ENCODE data around the gene LTA4H. TPM values are rescaled to one million over a fixed set of nuclear protein-coding genes. Genes with fewer than 3 reads are reported as not detected.
A peak's percentile ranks its signal among the peaks of the same experiment; 100 is the strongest.

The LTA4H gene
- polyA plus RNA-seq, 1 donor (not counting 4 experiments of a cell fraction or from before 2014, with no cell fraction given) = 183 TPM

DNA sequence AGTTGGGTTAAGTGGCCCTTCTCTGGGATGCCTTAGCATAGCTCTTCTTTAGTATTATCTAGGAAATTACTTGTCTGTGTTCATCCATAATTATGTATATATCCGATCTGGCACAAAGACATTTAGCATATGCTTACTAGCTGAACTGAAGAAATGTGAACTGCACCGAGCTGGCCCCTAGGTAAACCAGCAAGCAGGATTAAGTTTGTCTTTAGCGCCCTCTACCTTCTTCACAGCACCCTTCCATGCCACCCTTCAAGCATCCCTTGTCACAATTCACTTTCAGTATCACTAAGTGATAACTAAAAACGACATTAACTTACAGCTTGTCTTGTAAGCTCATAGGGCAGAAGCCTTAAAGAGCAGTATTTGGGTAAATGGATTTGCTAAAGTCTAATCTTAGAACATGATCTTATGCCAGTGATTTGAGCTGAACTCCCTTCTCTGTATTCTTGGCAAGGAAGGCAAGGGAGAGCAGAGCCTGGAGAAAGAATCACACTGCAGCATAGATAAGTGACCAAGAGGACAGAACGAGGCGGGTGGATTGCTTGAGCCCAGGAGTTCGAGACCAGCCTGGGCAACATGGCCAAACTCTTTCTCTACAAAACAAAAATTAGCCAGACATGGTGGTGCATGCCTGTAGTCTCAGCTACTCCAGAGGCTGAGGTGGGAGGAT lies 36.6 kb downstream of the LTA4H start:
- Histone ChIP-seq H3K27ac (ENCODE audit: control insufficient read depth, insufficient read depth, low read length) (no peak overlapping the region), H3K9me3 (ENCODE audit: control insufficient read depth, low read depth, low read length) (no peaks in the 10 kb centered on the region), H3K4me2 (ENCODE audit: control insufficient read depth, extremely low read depth, insufficient read depth, low read depth, low read length) (no peak overlapping the region), H2AFZ (ENCODE audit: control insufficient read depth, low read length) (no peak overlapping the region), H3K4me1 (ENCODE audit: control insufficient read depth, extremely low read depth, insufficient read depth, low read length) (no peaks in the 10 kb centered on the region), H3K4me3 (ENCODE audit: control insufficient read depth in 2 of 3, extremely low read depth in 1 of 3, insufficient read depth in 2 of 3, low read depth in 1 of 3, low read length in 3 of 3) (no peak overlapping the region), H4K20me1 (ENCODE audit: control insufficient read depth, extremely low read depth, insufficient read depth, low read length) (peaks cover 3% of the 10 kb centered on the region), H3K9me1 (ENCODE audit: control insufficient read depth, extremely low read depth, insufficient read depth, low read length) (no peaks in the 10 kb centered on the region), H3K27me3 (ENCODE audit: control insufficient read depth, extremely low read depth, insufficient read depth, low read length) (no peaks in the 10 kb centered on the region), H3K9ac (ENCODE audit: control insufficient read depth, extremely low read depth, insufficient read depth, low read length) (no peak overlapping the region), H3K79me2 (ENCODE audit: control insufficient read depth, insufficient read depth, low read length) (no peaks in the 10 kb centered on the region), H3K36me3 (ENCODE audit: control insufficient read depth in 2 of 2, extremely low read depth in 1 of 2, insufficient read depth in 2 of 2, low read length in 2 of 2) (peaks cover 0 to 10% of the 10 kb centered on the region in 2 experiments)
- FAIRE-seq (peak; percentile 90), DNase-seq (ENCODE audit: low read depth, low spot score) (no peak)
- dilution Hi-C loops (cut with MboI; ENCODE audit: extremely low pct_ligation_motif_present, low sequenced_read_pairs) = no loop called here
- TF ChIP-seq, protein P1, sequence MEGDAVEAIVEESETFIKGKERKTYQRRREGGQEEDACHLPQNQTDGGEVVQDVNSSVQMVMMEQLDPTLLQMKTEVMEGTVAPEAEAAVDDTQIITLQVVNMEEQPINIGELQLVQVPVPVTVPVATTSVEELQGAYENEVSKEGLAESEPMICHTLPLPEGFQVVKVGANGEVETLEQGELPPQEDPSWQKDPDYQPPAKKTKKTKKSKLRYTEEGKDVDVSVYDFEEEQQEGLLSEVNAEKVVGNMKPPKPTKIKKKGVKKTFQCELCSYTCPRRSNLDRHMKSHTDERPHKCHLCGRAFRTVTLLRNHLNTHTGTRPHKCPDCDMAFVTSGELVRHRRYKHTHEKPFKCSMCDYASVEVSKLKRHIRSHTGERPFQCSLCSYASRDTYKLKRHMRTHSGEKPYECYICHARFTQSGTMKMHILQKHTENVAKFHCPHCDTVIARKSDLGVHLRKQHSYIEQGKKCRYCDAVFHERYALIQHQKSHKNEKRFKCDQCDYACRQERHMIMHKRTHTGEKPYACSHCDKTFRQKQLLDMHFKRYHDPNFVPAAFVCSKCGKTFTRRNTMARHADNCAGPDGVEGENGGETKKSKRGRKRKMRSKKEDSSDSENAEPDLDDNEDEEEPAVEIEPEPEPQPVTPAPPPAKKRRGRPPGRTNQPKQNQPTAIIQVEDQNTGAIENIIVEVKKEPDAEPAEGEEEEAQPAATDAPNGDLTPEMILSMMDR (optimal IDR thresholded peaks at IDR 0.05 in 1 of 3, IDR thresholded peaks at IDR 0.05 in 1 of 3, conservative IDR thresholded peaks at IDR 0.05 in 1 of 3; ENCODE audit: extremely low read depth in 1 of 3, insufficient read depth in 2 of 3, low read length in 3 of 3) = peak; percentile 62 to 88 (median 76)
- TF ChIP-seq EZH2 (IDR thresholded peaks at IDR 0.05; ENCODE audit: low read length) = no peak

DNA sequence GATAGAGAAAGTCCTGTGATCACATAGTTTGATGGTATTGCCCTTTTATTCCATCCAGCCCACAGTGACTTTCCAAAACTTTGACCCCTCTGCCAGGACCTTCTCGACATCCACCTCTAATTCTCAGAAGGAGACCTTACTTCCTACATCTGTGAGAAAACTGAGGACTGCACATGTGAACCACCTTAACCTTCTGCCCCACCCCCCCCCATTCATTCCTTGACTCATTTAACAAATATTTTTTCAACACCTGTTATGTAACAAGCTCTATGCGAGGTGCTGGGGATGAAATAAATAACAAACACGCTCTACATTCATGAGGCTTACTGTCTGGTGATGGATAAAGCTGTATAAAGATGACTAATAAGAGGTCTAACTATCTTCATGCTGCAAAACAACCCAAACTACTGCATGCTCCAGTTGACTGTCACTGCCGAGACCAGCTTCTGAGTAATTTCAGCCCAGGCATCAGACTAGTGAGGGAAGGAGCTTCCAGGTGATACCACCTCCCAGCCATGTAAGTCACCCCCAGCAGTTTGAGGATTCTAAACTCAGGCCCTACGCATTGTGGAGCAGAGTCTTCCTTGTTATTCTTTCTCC lies 37.4 kb downstream of the LTA4H start:
- H3K9me3 ChIP-seq (ENCODE audit: control insufficient read depth, low read depth, low read length) = no peaks in the 10 kb centered on the region
- DNase-seq (ENCODE audit: low read depth, low spot score) (no peak), FAIRE-seq (no peak)
- no peak overlapping the region for H2AFZ ChIP-seq (ENCODE audit: control insufficient read depth, low read length)
- H3K27me3 ChIP-seq (ENCODE audit: control insufficient read depth, extremely low read depth, insufficient read depth, low read length) = no peaks in the 10 kb centered on the region
- H3K9ac ChIP-seq (ENCODE audit: control insufficient read depth, extremely low read depth, insufficient read depth, low read length) = no peak overlapping the region
- no peak overlapping the region for H3K4me2 ChIP-seq (ENCODE audit: control insufficient read depth, extremely low read depth, insufficient read depth, low read depth, low read length)
- dilution Hi-C loops (cut with MboI; ENCODE audit: extremely low pct_ligation_motif_present, low sequenced_read_pairs) = no loop called here
- H3K4me3 ChIP-seq (ENCODE audit: control insufficient read depth in 2 of 3, extremely low read depth in 1 of 3, insufficient read depth in 2 of 3, low read depth in 1 of 3, low read length in 3 of 3) = no peak overlapping the region
- TF ChIP-seq EZH2 (IDR thresholded peaks at IDR 0.05; ENCODE audit: low read length) = no peak
- TF ChIP-seq, protein P1 (optimal IDR thresholded peaks at IDR 0.05 in 1 of 3, IDR thresholded peaks at IDR 0.05 in 1 of 3, conservative IDR thresholded peaks at IDR 0.05 in 1 of 3; ENCODE audit: extremely low read depth in 1 of 3, insufficient read depth in 2 of 3, low read length in 3 of 3) = no peak
- H4K20me1 ChIP-seq (ENCODE audit: control insufficient read depth, extremely low read depth, insufficient read depth, low read length) = peaks cover 3% of the 10 kb centered on the region
- H3K9me1 ChIP-seq (ENCODE audit: control insufficient read depth, extremely low read depth, insufficient read depth, low read length) = no peaks in the 10 kb centered on the region
- H3K4me1 ChIP-seq (ENCODE audit: control insufficient read depth, extremely low read depth, insufficient read depth, low read length) = no peaks in the 10 kb centered on the region
- H3K27ac ChIP-seq (ENCODE audit: control insufficient read depth, insufficient read depth, low read length) = no peak overlapping the region
- peaks cover 0 to 8% of the 10 kb centered on the region in 2 experiments for H3K36me3 ChIP-seq (ENCODE audit: control insufficient read depth in 2 of 2, extremely low read depth in 1 of 2, insufficient read depth in 2 of 2, low read length in 2 of 2)
- no peaks in the 10 kb centered on the region for H3K79me2 ChIP-seq (ENCODE audit: control insufficient read depth, insufficient read depth, low read length)
